ENCODE measurements around the gene RHOA. TPM values are rescaled to one million over a fixed set of nuclear protein-coding genes. Genes with fewer than 3 reads are reported as not detected.
A peak's percentile ranks its signal among the peaks of the same experiment; 100 is the strongest.

RHOA gene
- total RNA-seq, 2 donors from 2014 or later = 296 to 343 TPM

DNA sequence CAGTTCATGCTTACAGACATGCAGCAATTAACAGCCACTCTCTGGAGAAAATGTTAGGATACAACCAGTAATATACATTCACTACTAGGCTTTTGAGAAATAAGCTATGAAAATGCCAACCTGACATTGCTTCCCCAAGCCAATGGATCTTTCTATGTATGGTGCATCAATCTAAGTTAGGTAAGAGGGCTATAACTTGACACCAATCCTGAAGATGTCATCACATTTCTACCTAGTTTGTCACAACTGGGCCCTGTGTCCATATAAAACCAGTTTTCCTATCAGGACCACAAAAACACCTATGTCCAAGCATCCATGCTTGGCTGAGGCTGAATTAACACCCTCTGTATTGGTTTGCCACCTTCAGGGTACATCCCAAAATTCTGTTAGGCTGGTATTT lies 39.8 kb downstream of the RHOA start:
- H3K27me3 ChIP-seq (replicated peaks; ENCODE audit: insufficient read depth) = no peaks in the 10 kb centered on the region
- no peak overlapping the region for H3K27ac ChIP-seq
- TF ChIP-seq, protein P1, sequence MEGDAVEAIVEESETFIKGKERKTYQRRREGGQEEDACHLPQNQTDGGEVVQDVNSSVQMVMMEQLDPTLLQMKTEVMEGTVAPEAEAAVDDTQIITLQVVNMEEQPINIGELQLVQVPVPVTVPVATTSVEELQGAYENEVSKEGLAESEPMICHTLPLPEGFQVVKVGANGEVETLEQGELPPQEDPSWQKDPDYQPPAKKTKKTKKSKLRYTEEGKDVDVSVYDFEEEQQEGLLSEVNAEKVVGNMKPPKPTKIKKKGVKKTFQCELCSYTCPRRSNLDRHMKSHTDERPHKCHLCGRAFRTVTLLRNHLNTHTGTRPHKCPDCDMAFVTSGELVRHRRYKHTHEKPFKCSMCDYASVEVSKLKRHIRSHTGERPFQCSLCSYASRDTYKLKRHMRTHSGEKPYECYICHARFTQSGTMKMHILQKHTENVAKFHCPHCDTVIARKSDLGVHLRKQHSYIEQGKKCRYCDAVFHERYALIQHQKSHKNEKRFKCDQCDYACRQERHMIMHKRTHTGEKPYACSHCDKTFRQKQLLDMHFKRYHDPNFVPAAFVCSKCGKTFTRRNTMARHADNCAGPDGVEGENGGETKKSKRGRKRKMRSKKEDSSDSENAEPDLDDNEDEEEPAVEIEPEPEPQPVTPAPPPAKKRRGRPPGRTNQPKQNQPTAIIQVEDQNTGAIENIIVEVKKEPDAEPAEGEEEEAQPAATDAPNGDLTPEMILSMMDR (IDR thresholded peaks at IDR 0.05) = no peak
- TF ChIP-seq POLR2AphosphoS5 (IDR thresholded peaks at IDR 0.05) (no peak), POLR2A (IDR thresholded peaks at IDR 0.05) (no peak)
- no peak overlapping the region for H3K4me3 ChIP-seq
- no peaks in the 10 kb centered on the region for H3K36me3 ChIP-seq
- intact Hi-C loops (cut with DNase I) = no loop called here
- H3K4me1 ChIP-seq (replicated peaks) = no peaks in the 10 kb centered on the region
- no peak for DNase-seq (ENCODE audit: low spot score)
- no peaks in the 10 kb centered on the region for H3K9me3 ChIP-seq

DNA sequence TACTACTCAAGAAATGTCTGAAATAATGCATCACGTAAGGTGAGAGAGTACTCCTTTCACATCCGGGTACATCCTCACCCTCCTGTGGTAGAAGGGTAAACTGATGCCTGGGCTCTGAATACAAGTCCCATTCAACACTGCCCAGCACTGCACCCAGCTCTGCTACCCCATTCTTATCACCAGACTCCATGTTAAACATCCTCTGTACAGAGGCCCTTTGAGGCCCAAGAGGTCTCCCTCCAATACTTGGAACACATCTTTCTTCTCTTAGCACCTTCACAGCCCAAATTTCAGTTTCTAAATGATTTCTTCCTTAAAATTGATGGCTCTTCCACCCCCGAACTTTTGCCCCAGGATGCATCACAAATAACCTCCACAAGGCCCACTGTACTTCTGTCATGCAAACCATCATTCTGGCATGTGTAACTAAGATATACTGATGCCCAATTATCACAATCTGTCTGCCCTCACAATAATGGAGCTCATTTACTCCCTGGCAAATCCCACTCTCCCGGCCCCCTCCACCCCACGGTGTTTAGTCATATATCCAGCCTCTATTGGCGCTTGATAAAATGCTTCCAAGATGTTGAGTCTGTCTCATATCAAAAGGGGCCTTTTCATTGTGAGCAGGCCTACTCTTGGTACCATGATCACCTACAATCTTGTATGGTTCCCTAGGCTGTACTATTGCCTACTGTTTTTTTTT lies 41.0 kb downstream of the RHOA start:
- Histone ChIP-seq H3K27me3 (replicated peaks; ENCODE audit: insufficient read depth) (no peaks in the 10 kb centered on the region), H3K27ac (no peak overlapping the region), H3K4me3 (no peak overlapping the region), H3K36me3 (no peaks in the 10 kb centered on the region), H3K9me3 (no peaks in the 10 kb centered on the region), H3K4me1 (replicated peaks) (no peaks in the 10 kb centered on the region)
- no peak for TF ChIP-seq POLR2A (IDR thresholded peaks at IDR 0.05)
- no peak for TF ChIP-seq POLR2AphosphoS5 (IDR thresholded peaks at IDR 0.05)
- TF ChIP-seq, protein P1 (IDR thresholded peaks at IDR 0.05) = no peak
- WGBS = 93% methylated on average over 6 of the region's 6 CpGs
- intact Hi-C loops (cut with DNase I) = no loop called here
- DNase-seq (ENCODE audit: low spot score) = no peak

DNA sequence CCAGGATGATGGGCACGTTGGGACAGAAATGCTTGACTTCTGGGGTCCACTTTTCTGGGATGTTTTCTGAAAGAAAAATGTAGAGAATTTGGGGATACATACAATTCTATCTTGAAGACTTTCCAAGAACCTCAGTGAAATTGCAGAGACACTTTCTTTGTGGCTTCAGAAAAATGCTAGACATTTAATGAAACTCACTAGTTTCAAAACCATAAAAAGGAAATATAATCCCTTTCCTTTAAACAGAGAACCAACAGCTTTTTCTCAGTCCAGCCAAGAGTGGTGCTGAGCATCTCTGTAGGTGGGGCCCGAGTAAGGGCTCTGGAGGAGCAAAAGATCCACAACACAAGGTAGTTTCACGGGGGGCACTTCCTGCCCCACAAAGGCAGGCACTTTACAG lies 49.2 kb downstream of the RHOA start:
- TF ChIP-seq POLR2AphosphoS5 (IDR thresholded peaks at IDR 0.05) (no peak), POLR2A (IDR thresholded peaks at IDR 0.05) (no peak)
- TF ChIP-seq, protein P1 (IDR thresholded peaks at IDR 0.05) = no peak
- no peak for DNase-seq (ENCODE audit: low spot score)
- 75% methylated on average over 3 of the region's 3 CpGs for WGBS
- H3K9me3 ChIP-seq = no peaks in the 10 kb centered on the region
- intact Hi-C loops (cut with DNase I) = no loop called here
- H3K27ac ChIP-seq = no peak overlapping the region
- no peaks in the 10 kb centered on the region for H3K27me3 ChIP-seq (replicated peaks; ENCODE audit: insufficient read depth)
- no peak overlapping the region for H3K4me3 ChIP-seq
- peaks cover 0 to 10% of the 10 kb centered on the region in 2 donors for H3K36me3 ChIP-seq
- peaks cover 8% of the 10 kb centered on the region for H3K4me1 ChIP-seq (replicated peaks)

DNA sequence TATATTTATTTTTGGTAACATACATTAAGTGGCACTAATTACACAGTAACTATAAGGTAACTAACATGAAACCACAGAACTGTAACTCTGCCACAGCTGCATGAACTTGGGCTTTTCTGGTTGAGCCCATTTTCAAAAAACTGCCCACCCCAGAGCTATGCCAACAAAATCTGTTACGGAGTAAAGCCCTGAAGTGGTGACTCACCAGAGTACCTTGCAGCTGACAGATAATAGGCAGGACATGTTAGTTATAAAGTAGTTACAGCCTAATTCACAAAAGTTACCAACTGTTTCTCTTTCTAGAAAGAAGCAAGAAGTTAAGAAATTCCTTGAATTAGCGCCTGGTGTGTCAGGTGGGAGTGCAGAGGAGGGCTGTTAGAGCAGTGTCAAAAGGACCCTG lies 52.2 kb downstream of the RHOA start:
- TF ChIP-seq, protein P1 (IDR thresholded peaks at IDR 0.05) = no peak
- TF ChIP-seq POLR2A (IDR thresholded peaks at IDR 0.05) = no peak
- no peak for TF ChIP-seq POLR2AphosphoS5 (IDR thresholded peaks at IDR 0.05)
- Histone ChIP-seq H3K36me3 (peaks cover 0 to 10% of the 10 kb centered on the region in 2 donors), H3K4me3 (no peak overlapping the region), H3K4me1 (replicated peaks) (peaks cover 8% of the 10 kb centered on the region), H3K27ac (no peak overlapping the region), H3K9me3 (no peaks in the 10 kb centered on the region), H3K27me3 (replicated peaks; ENCODE audit: insufficient read depth) (no peaks in the 10 kb centered on the region)
- DNase-seq (ENCODE audit: low spot score) = no peak
- intact Hi-C loops (cut with DNase I) = loop anchor here (5.0 kb wide), 1 partner anchor 53 kb away; the partner anchor contains the start of genes RHOA and TCTA
- WGBS = 92% methylated on average over 2 of the region's 2 CpGs

DNA sequence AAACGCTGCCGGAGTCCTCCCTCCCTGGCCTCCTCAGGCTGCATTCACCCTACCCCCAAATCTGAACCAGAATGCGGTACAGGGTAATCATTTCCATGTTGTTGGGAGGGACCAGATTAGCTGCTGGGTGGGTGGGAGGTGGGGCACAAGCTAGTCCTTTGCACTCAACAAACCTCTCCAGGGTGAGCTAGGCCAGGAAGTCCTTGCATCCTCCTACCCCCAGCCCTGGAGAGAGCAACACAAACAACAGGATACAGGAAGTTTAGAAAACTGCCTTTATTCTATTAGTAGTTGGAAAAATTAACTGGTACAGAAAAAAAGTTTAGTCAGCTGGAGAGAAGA lies 52.9 kb downstream of the RHOA start:
- TF ChIP-seq POLR2A (IDR thresholded peaks at IDR 0.05) (no peak), POLR2AphosphoS5 (IDR thresholded peaks at IDR 0.05) (no peak)
- 25% methylated on average over 3 of the region's 3 CpGs for WGBS

More for the DNA sequence above, 52.9 kb downstream of the RHOA start:
- no peak for DNase-seq (ENCODE audit: low spot score)
- peaks cover 0 to 10% of the 10 kb centered on the region in 2 donors for H3K36me3 ChIP-seq
- no peaks in the 10 kb centered on the region for H3K9me3 ChIP-seq
- peaks cover 8% of the 10 kb centered on the region for H3K4me1 ChIP-seq (replicated peaks)
- no peaks in the 10 kb centered on the region for H3K27me3 ChIP-seq (replicated peaks; ENCODE audit: insufficient read depth)
- H3K4me3 ChIP-seq = peak overlapping the region; percentile 48 to 74
- intact Hi-C loops (cut with DNase I) = loop anchor here (5.0 kb wide), 1 partner anchor 53 kb away; the partner anchor contains the start of genes RHOA and TCTA
- H3K27ac ChIP-seq = peak overlapping the region; percentile 81 to 84
